Gastrocnemius medialis (tissue), 4 donors: ENCODE measurements around the gene TUFT1. TPM values are rescaled to one million over a fixed set of nuclear protein-coding genes. Genes with fewer than 3 reads are reported as not detected.
A peak's percentile ranks its signal among the peaks of the same experiment; 100 is the strongest.

Experiments used
- ATAC-seq, 2 donors: fragments of 150-250 bp; one replicate each; pipeline ENCODE4 v1.9.1; 2016
- DNase-seq, 2 donors: peaks; one replicate each; pipeline ENCODE4 v3.0.0-alpha.2; 2019
- H3K27ac ChIP-seq, 4 donors: fragments of 200-600 bp; sonication (generic); 1 replicate in 1 of 4; 2 replicates in 3 of 4; pipeline ENCODE4 v1.5.1; 2016 to 2018; ENCODE audit warnings: mild to moderate bottlenecking in 2 of 4, moderate library complexity in 1 of 4
- H3K27me3 ChIP-seq, 3 donors: fragments of 200-600 bp; sonication (generic) in 2 of 3; 1 replicate in 1 of 3; 2 replicates in 2 of 3; pipeline versions ENCODE4 v1.5.1 to v1.6.0; 2016 to 2019; ENCODE audit warnings: mild to moderate bottlenecking in 1 of 3, moderate library complexity in 1 of 3
- H3K36me3 ChIP-seq, 2 donors: fragments of 200-600 bp; sonication (generic) in 1 of 2; one replicate each; pipeline ENCODE4 v1.5.1; 2017 to 2018
- H3K4me1 ChIP-seq, 2 donors: fragments of 200-600 bp; sonication (generic) in 1 of 2; one replicate each; pipeline ENCODE4 v1.5.1; 2016 to 2017; ENCODE audit warnings: mild to moderate bottlenecking in 2 of 2
- H3K4me3 ChIP-seq, 4 donors: fragments of 200-600 bp; sonication (generic) in 3 of 4; 1 replicate in 1 of 4; 2 replicates in 3 of 4; pipeline ENCODE4 v1.5.1; 2016 to 2019; ENCODE audit warnings: mild to moderate bottlenecking in 2 of 4
- H3K9me3 ChIP-seq, 3 donors: fragments of 200-600 bp; sonication (generic) in 2 of 3; 1 replicate in 1 of 3; 2 replicates in 2 of 3; pipeline ENCODE4 v1.5.1; 2016 to 2019
- POLR2A ChIP-seq, 2 donors: fragments of 450-650 bp; IDR thresholded peaks; one replicate each; pipeline ENCODE4 v1.6.1; 2017; ENCODE audit warnings: antibody characterized with exemption in 2 of 2, mild to moderate bottlenecking in 2 of 2, moderate library complexity in 2 of 2
- in situ Hi-C, 4 donors: fragments of 200-750 bp; cut with MboI; loops; one replicate each; pipeline versions ENCODE4 v1.15.0 to v1.8.0; 2017; ENCODE audit warnings: low sequenced_read_pairs in 4 of 4
- intact Hi-C: fragments of 100-400 bp; cut with DNase I; formaldehyde crosslinking; loops from one replicate; pipeline ENCODE4 v1.15.1; 2023; ENCODE audit warnings: low total_unique reads
- total RNA-seq, 4 donors: library from RNA; depleted of rRNA; stranded (reverse); fragments of >200 nt; gene quantifications; one replicate each; pipeline versions ENCODE4 v1.1.0 to v1.2.3, GENCODE V29; 2016
- TF ChIP-seq, protein P1 (sequence below), 5 experiments: fragments of 450-650 bp in 3 of 5; fragments of 200-600 bp in 2 of 5; sonication (generic) in 2 of 5; IDR thresholded peaks in 4 of 5; conservative IDR thresholded peaks in 1 of 5; 1 replicate in 4 of 5; 2 replicates in 1 of 5; pipeline ENCODE4 v1.5.1; 2016 to 2019; ENCODE audit warnings: antibody characterized with exemption in 5 of 5, mild to moderate bottlenecking in 3 of 5, moderate library complexity in 3 of 5

TUFT1 gene
- total RNA-seq, 4 donors from 2014 or later = 1.2 to 4.0 (median 2.7) TPM

DNA sequence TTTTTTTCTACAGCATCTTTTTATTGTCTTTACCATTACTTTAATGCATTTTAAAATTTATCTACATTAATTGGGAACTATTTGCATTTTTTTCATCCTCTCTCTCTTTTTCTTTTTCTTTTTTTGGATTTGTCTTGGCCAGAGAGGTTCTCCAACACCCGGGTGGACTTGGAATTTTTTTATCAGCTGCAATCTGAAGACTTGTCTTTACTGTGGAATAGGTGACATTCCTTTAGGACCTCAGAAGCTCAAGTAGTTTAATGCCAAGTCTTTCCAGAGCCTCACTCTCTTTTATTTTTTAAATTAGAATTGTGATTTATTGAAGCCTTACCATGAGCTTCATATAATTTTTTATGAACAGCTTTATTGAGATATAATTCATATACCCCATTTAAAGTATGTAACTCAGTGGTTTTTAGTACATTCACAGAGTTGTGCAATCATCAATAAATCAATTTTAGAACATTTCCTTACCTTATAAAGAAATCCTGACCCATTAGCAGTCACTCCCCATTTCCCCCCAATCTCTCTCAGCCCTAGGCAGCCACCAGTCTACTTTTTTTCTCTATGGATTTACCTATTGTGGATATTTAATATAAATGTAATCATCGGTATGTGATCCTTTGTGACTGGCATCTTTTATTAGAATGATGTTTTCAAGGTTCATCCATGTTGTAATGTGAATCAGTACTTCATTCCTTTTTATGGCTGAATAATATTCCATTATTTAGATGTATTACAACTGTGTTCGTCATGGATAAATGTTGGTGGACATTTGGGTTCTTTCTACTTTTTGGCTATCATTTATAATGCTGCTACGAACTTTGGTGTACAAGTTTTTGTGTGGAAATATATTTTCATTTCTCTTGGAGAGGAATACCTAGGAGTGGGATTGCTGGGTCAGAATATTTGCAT lies 6.2 kb downstream of the TUFT1 start:
- H3K27ac ChIP-seq = peak overlapping the region in 1 of 4 donors; percentile 11
- TF ChIP-seq, protein P1, sequence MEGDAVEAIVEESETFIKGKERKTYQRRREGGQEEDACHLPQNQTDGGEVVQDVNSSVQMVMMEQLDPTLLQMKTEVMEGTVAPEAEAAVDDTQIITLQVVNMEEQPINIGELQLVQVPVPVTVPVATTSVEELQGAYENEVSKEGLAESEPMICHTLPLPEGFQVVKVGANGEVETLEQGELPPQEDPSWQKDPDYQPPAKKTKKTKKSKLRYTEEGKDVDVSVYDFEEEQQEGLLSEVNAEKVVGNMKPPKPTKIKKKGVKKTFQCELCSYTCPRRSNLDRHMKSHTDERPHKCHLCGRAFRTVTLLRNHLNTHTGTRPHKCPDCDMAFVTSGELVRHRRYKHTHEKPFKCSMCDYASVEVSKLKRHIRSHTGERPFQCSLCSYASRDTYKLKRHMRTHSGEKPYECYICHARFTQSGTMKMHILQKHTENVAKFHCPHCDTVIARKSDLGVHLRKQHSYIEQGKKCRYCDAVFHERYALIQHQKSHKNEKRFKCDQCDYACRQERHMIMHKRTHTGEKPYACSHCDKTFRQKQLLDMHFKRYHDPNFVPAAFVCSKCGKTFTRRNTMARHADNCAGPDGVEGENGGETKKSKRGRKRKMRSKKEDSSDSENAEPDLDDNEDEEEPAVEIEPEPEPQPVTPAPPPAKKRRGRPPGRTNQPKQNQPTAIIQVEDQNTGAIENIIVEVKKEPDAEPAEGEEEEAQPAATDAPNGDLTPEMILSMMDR (IDR thresholded peaks at IDR 0.05 in 4 of 5, conservative IDR thresholded peaks at IDR 0.05 in 1 of 5) = no peak
- no peak for TF ChIP-seq POLR2A (IDR thresholded peaks at IDR 0.05)
- no peaks in the 10 kb centered on the region for H3K27me3 ChIP-seq
- peaks cover 0 to 13% of the 10 kb centered on the region in 2 donors for H3K4me1 ChIP-seq
- in situ Hi-C loops = loop anchor here in 1 of 4 donors (25.0 kb wide), 1 partner anchor 109 kb away; no protein-coding TSS in a partner anchor
- H3K9me3 ChIP-seq = no peaks in the 10 kb centered on the region
- H3K36me3 ChIP-seq = no peaks in the 10 kb centered on the region
- ATAC-seq (no peak), DNase-seq (no peak)
- no peak overlapping the region for H3K4me3 ChIP-seq
- intact Hi-C loops = no loop called here

GRCh38 chr1:151547119-151547899 lies 7.2 kb downstream of the TUFT1 start:
- H3K27ac ChIP-seq = peak overlapping the region in 1 of 4 donors; percentile 11
- H3K36me3 ChIP-seq = no peaks in the 10 kb centered on the region
- H3K27me3 ChIP-seq = no peaks in the 10 kb centered on the region
- no peak for TF ChIP-seq POLR2A (IDR thresholded peaks at IDR 0.05)
- TF ChIP-seq, protein P1 (IDR thresholded peaks at IDR 0.05 in 4 of 5, conservative IDR thresholded peaks at IDR 0.05 in 1 of 5) = no peak
- intact Hi-C loops = no loop called here
- ATAC-seq = peak in 1 of 2 donors; percentile 46
- DNase-seq = peak in 1 of 2 donors; percentile 40
- H3K9me3 ChIP-seq = no peaks in the 10 kb centered on the region
- H3K4me1 ChIP-seq = peaks cover 0 to 13% of the 10 kb centered on the region in 2 donors
- no peak overlapping the region for H3K4me3 ChIP-seq
- in situ Hi-C loops = loop anchor here in 1 of 4 donors (25.0 kb wide), 1 partner anchor 110 kb away; no protein-coding TSS in a partner anchor

GRCh38 chr1:151547900-151548230 lies 7.8 kb downstream of the TUFT1 start:
- Histone ChIP-seq H3K36me3 (no peaks in the 10 kb centered on the region), H3K27ac (no peak overlapping the region), H3K9me3 (no peaks in the 10 kb centered on the region), H3K4me3 (no peak overlapping the region), H3K27me3 (no peaks in the 10 kb centered on the region), H3K4me1 (peaks cover 0 to 7% of the 10 kb centered on the region in 2 donors)
- TF ChIP-seq, protein P1 (IDR thresholded peaks at IDR 0.05 in 4 of 5, conservative IDR thresholded peaks at IDR 0.05 in 1 of 5) = no peak
- no peak for TF ChIP-seq POLR2A (IDR thresholded peaks at IDR 0.05)
- DNase-seq (no peak), ATAC-seq (peak in 1 of 2 donors; percentile 32)
- intact Hi-C loops (no loop called here), in situ Hi-C loops (loop anchor here in 1 of 4 donors (25.0 kb wide), 1 partner anchor 111 kb away; no protein-coding TSS in a partner anchor)

DNA sequence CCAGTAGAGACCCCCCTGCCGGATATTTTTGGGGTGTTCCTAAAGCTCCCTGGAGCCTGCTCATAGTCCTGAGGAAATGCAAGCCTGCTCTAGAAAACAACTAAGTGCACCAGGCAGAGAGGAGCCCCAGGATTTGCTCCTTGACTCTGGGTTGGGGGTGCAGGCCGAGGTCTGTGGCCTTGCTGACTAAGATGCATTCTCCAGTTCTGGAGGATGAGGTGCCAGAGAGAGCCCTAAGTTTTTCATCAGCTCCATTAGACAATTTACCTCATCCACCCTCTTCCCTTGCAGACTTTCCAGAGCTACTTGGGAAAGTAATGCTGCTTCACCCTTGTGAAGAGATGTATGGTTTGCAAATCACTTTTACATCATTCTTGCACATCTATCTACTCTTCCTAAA lies 9.1 kb downstream of the TUFT1 start:
- ATAC-seq = no peak
- intact Hi-C loops (no loop called here), in situ Hi-C loops (loop anchor here in 1 of 4 donors (25.0 kb wide), 1 partner anchor 112 kb away; no protein-coding TSS in a partner anchor)
- Histone ChIP-seq H3K9me3 (no peaks in the 10 kb centered on the region), H3K4me3 (no peak overlapping the region), H3K27me3 (no peaks in the 10 kb centered on the region), H3K27ac (no peak overlapping the region), H3K36me3 (no peaks in the 10 kb centered on the region), H3K4me1 (peaks cover 0 to 7% of the 10 kb centered on the region in 2 donors)
- TF ChIP-seq POLR2A (IDR thresholded peaks at IDR 0.05) = no peak
- TF ChIP-seq, protein P1 (IDR thresholded peaks at IDR 0.05 in 4 of 5, conservative IDR thresholded peaks at IDR 0.05 in 1 of 5) = no peak
- DNase-seq = no peak
